HepG2 (cell line): Measurements from ENCODE around the gene FBXO24.

Experiments used
- FLYWCH1 ChIP-seq: sonication (generic); formaldehyde crosslinking; IDR thresholded peaks from 2 replicates; pipeline ENCODE4 v1.8.1; 2023; ENCODE audit warnings: mild to moderate bottlenecking, missing genetic modification reagents
- MEF2D ChIP-seq: sonication (generic); formaldehyde crosslinking; IDR thresholded peaks from 2 replicates; pipeline ENCODE4 v1.5.1; 2020; ENCODE audit warnings: mild to moderate bottlenecking, missing genetic modification reagents
- NPAS2 ChIP-seq: sonication (generic); formaldehyde crosslinking; IDR thresholded peaks from 2 replicates; pipeline ENCODE4 v1.8.0; 2022; ENCODE audit warnings: mild to moderate bottlenecking, missing genetic modification reagents, borderline replicate concordance
- ZNF644 ChIP-seq: IDR thresholded peaks from 2 replicates; pipeline ENCODE4 v1.6.1; 2016; ENCODE audit warnings: low read depth
- TF ChIP-seq, protein P1 (sequence below): sonication (generic); formaldehyde crosslinking; IDR thresholded peaks from 2 replicates; pipeline ENCODE4 v1.5.0; 2020; ENCODE audit warnings: mild to moderate bottlenecking, missing genetic modification reagents, moderate library complexity

DNA sequence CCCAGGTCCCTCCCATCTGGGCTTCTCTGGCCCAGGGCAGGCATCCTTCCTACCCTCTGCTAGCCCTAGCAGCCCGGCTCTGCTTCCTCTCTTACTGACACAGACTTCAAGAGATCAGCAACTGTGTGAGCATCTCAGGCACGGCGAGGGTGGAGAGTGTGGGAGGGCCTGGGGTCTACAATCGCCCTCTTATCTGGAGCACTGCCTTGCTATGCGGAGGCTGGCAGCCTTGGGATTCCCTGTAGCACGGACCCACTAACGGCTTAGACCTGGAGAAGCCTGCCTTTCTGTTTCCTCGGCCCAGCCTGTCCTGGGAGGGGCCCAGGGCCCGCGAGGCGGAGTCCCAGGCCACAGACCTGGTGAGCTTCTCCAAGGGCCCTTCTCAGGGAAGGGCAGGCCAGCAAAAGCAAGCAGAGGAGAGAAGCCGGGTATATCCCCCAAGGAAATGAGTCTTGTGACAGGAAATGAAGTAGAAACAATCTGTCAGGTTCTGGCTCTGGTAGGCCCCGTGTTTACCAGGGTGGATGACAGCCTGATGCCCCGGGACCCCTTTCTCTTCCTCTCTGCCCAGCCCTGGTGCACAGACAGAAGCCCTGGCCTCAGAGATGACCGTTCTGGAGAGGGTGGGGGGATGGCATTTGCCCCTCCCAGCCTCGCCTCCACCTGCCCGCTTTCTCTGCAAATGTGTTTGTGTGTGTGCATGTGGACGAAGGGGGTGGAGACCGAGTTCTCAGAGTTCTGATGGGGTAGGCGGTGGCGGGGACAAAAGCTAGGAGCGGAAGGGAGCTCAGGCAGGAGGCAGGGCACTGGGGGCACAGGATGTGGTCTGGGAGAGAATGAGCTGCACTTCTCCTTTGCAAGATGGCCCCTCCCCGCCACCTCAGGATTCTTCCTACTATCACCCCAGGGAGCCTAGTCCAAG, 2.7 kb upstream of the FBXO24 start:
- TF ChIP-seq ZNF644 (no peak), MEF2D (CRISPR knock-in tag) (no peak), NPAS2 (no peak), FLYWCH1 (CRISPR knock-in tag) (no peak)
- TF ChIP-seq, protein P1, sequence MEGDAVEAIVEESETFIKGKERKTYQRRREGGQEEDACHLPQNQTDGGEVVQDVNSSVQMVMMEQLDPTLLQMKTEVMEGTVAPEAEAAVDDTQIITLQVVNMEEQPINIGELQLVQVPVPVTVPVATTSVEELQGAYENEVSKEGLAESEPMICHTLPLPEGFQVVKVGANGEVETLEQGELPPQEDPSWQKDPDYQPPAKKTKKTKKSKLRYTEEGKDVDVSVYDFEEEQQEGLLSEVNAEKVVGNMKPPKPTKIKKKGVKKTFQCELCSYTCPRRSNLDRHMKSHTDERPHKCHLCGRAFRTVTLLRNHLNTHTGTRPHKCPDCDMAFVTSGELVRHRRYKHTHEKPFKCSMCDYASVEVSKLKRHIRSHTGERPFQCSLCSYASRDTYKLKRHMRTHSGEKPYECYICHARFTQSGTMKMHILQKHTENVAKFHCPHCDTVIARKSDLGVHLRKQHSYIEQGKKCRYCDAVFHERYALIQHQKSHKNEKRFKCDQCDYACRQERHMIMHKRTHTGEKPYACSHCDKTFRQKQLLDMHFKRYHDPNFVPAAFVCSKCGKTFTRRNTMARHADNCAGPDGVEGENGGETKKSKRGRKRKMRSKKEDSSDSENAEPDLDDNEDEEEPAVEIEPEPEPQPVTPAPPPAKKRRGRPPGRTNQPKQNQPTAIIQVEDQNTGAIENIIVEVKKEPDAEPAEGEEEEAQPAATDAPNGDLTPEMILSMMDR (CRISPR knock-in tag), result no peak
